ENCODE measurements around the gene ARID4B.

Gene ARID4B

GRCh38 chr1:235342471-235342870 is 14.5 kb upstream of the ARID4B start:
- H3K4me3 ChIP-seq (ENCODE audit: low read length) = no peak overlapping the region
- TF ChIP-seq CTCF (IDR thresholded peaks at IDR 0.05; ENCODE audit: insufficient read depth, low read depth, low read length, missing control alignments) = no peak
- DNase-seq (ENCODE audit: low read depth) = no peak

- no peak for DNase-seq (ENCODE audit: low read depth)
- H3K4me3 ChIP-seq (ENCODE audit: low read length) = no peak overlapping the region
- no peak for TF ChIP-seq CTCF (IDR thresholded peaks at IDR 0.05; ENCODE audit: insufficient read depth, low read depth, low read length, missing control alignments)
These were observed 14.1 kb upstream of the ARID4B start for GRCh38 chr1:235342039-235342438.

GRCh38 chr1:235341334-235341733 is 13.4 kb upstream of the ARID4B start:
- no peak overlapping the region for H3K4me3 ChIP-seq (ENCODE audit: low read length)
- no peak for DNase-seq (ENCODE audit: low read depth)
- TF ChIP-seq CTCF (IDR thresholded peaks at IDR 0.05; ENCODE audit: insufficient read depth, low read depth, low read length, missing control alignments) = no peak

GRCh38 chr1:235339746-235340145 is 11.8 kb upstream of the ARID4B start:
- H3K4me3 ChIP-seq (ENCODE audit: low read length) = no peak overlapping the region
- DNase-seq (ENCODE audit: low read depth) = no peak
- no peak for TF ChIP-seq CTCF (IDR thresholded peaks at IDR 0.05; ENCODE audit: insufficient read depth, low read depth, low read length, missing control alignments)

- H3K4me3 ChIP-seq (ENCODE audit: low read length) = no peak overlapping the region
- no peak for TF ChIP-seq CTCF (IDR thresholded peaks at IDR 0.05; ENCODE audit: insufficient read depth, low read depth, low read length, missing control alignments)
- no peak for DNase-seq (ENCODE audit: low read depth)
These were observed 8.9 kb upstream of the ARID4B start for GRCh38 chr1:235336903-235337302.

GRCh38 chr1:235331401-235331800 is 3.4 kb upstream of the ARID4B start:
- peak overlapping the region; percentile 14 for H3K4me3 ChIP-seq (ENCODE audit: low read length)

More at GRCh38 chr1:235331401-235331800, 3.4 kb upstream of the ARID4B start:
- DNase-seq (ENCODE audit: low read depth) = no peak
- no peak for TF ChIP-seq CTCF (IDR thresholded peaks at IDR 0.05; ENCODE audit: insufficient read depth, low read depth, low read length, missing control alignments)

All from epithelial cell of esophagus (primary cell).